ENCODE data around the gene URM1.
"Not testable (repeated sequence)": the region's sequence is repeated elsewhere in the genome, so short reads cannot be mapped to it uniquely, and the experiment has no call there.

The URM1 gene

DNA sequence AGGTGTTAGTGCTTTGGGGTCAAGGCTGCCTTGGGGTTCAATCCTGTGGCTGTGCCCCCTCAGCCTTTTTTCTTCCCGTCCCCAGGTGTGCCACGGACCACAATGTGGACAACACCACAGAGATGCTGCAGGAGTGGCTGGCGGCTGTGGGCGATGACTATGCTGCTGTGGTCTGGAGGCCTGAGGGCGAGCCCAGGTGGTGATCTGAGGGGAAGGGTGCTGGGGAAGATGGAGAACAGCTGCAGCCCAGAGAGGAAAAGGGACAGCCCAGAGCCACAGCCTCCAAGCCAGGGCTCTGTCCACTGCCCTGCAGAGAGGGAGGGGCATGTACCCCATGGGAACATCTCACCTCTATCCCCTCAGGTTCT lies 51.6 kb downstream of the URM1 start:
- no peak overlapping the region for H3K4me2 ChIP-seq (ENCODE audit: low read length)
- H4K12ac ChIP-seq (ENCODE audit: low read depth, low read length), result peak overlapping the region; percentile 51
- H3K23ac ChIP-seq (ENCODE audit: low read length), result no peak overlapping the region
- peak overlapping the region; percentile 77 for H3K18ac ChIP-seq (ENCODE audit: low read length)
- H2AFZ ChIP-seq (ENCODE audit: insufficient read depth, low read length, poor library complexity), result no peak overlapping the region
- H3K79me1 ChIP-seq (ENCODE audit: low read length), result peaks cover 18% of the 10 kb centered on the region
- no peak overlapping the region for H3K4ac ChIP-seq (ENCODE audit: low read depth, low read length)
- H3K36me3 ChIP-seq (ENCODE audit: control insufficient read depth in 1 of 2, insufficient read depth in 2 of 2, low read length in 2 of 2), result peaks cover 23 to 29% of the 10 kb centered on the region in 2 experiments
- WGBS (ENCODE audit: extremely low coverage, insufficient coverage, insufficient read length), result no CpG with 5 or more reads among the region's 5 CpGs
- H3K27ac ChIP-seq (ENCODE audit: low read depth, low read length), result no peak overlapping the region
- H3K4me3 ChIP-seq (ENCODE audit: low read depth, low read length), result no peak overlapping the region
- H2BK12ac ChIP-seq (ENCODE audit: low read length), result no peak overlapping the region
- no peak overlapping the region for H3K9ac ChIP-seq (ENCODE audit: low read length)
- H3K79me2 ChIP-seq (ENCODE audit: control insufficient read depth, insufficient read depth, low read length, poor library complexity), result peaks cover 11% of the 10 kb centered on the region
- no peaks in the 10 kb centered on the region for H3K9me3 ChIP-seq (ENCODE audit: insufficient read depth, low read depth, low read length)
- no peaks in the 10 kb centered on the region for H3K27me3 ChIP-seq (ENCODE audit: insufficient read depth, low read length)
- H3K4me1 ChIP-seq (ENCODE audit: control insufficient read depth in 1 of 2, insufficient read depth in 2 of 2, low read length in 2 of 2), result peaks cover 18 to 30% of the 10 kb centered on the region in 2 experiments
- H3K14ac ChIP-seq (ENCODE audit: low read length), result no peak overlapping the region
- H4K91ac ChIP-seq (ENCODE audit: low read depth, low read length), result no peak overlapping the region
- no peak overlapping the region for H2BK5ac ChIP-seq (ENCODE audit: low read depth, low read length, poor library complexity)
- no peak overlapping the region for H4K8ac ChIP-seq (ENCODE audit: low read depth, low read length)
- DNase-seq, result peak; percentile 84 to 87
- no peak overlapping the region for H2AK5ac ChIP-seq (ENCODE audit: low read length)
- no peak overlapping the region for H2BK120ac ChIP-seq (ENCODE audit: insufficient read depth, low read length, poor library complexity)

- H2BK12ac ChIP-seq (ENCODE audit: low read length); H2AFZ ChIP-seq (ENCODE audit: insufficient read depth, low read length, poor library complexity); H3K4me3 ChIP-seq (ENCODE audit: low read depth, low read length); H4K12ac ChIP-seq (ENCODE audit: low read depth, low read length); H3K4ac ChIP-seq (ENCODE audit: low read depth, low read length); H4K8ac ChIP-seq (ENCODE audit: low read depth, low read length); H3K18ac ChIP-seq (ENCODE audit: low read length); H3K23ac ChIP-seq (ENCODE audit: low read length); H3K14ac ChIP-seq (ENCODE audit: low read length); H2BK5ac ChIP-seq (ENCODE audit: low read depth, low read length, poor library complexity); H2BK120ac ChIP-seq (ENCODE audit: insufficient read depth, low read length, poor library complexity); H3K9me3 ChIP-seq (ENCODE audit: insufficient read depth, low read depth, low read length); H3K27ac ChIP-seq (ENCODE audit: low read depth, low read length); H3K4me2 ChIP-seq (ENCODE audit: low read length); H4K91ac ChIP-seq (ENCODE audit: low read depth, low read length); H3K27me3 ChIP-seq (ENCODE audit: insufficient read depth, low read length); H3K9ac ChIP-seq (ENCODE audit: low read length); H2AK5ac ChIP-seq (ENCODE audit: low read length): not testable (repeated sequence)
- Histone ChIP-seq H3K79me2 (ENCODE audit: control insufficient read depth, insufficient read depth, low read length, poor library complexity) (peaks cover 11% of the 10 kb centered on the region), H3K79me1 (ENCODE audit: low read length) (peaks cover 16% of the 10 kb centered on the region), H3K4me1 (ENCODE audit: control insufficient read depth in 1 of 2, insufficient read depth in 2 of 2, low read length in 2 of 2) (peaks cover 18 to 30% of the 10 kb centered on the region in 2 experiments), H3K36me3 (ENCODE audit: control insufficient read depth in 1 of 2, insufficient read depth in 2 of 2, low read length in 2 of 2) (peaks cover 29 to 33% of the 10 kb centered on the region in 2 experiments)
- no CpG with 5 or more reads among the region's 6 CpGs for WGBS (ENCODE audit: extremely low coverage, insufficient coverage, insufficient read length)
- peak; percentile 71 to 80 for DNase-seq
Observed at GRCh38 chr9:128423356-128423755, 52.2 kb downstream of the URM1 start.

DNA sequence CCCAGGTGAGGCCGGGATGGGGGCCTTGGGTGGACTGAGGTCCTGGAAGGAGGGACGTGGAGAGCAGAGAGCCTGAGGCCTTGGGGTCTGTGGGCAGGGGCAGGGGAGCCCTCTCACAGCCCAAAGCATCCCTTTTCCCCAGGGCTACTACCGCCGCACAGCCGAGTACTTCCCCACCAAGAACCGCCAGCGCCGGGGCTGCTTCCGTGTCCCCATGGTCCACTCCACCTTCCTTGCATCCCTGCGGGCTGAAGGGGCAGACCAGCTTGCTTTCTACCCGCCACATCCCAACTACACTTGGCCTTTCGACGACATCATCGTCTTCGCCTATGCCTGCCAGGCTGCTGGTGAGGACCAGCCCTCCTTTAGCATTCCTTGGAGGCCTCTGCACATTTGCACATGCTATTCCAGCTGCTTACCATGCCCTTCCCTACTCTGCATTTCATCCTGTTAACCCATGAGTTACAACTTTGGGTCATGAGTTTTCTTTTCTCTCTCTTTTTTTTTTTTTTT lies 53.1 kb downstream of the URM1 start:
- H4K91ac ChIP-seq (ENCODE audit: low read depth, low read length), result no peak overlapping the region
- peak; percentile 75 to 81 for DNase-seq
- no peak overlapping the region for H2BK5ac ChIP-seq (ENCODE audit: low read depth, low read length, poor library complexity)
- peaks cover 11% of the 10 kb centered on the region for H3K79me2 ChIP-seq (ENCODE audit: control insufficient read depth, insufficient read depth, low read length, poor library complexity)
- no peak overlapping the region for H3K4ac ChIP-seq (ENCODE audit: low read depth, low read length)
- H3K14ac ChIP-seq (ENCODE audit: low read length), result no peak overlapping the region
- H3K18ac ChIP-seq (ENCODE audit: low read length), result no peak overlapping the region
- H2BK12ac ChIP-seq (ENCODE audit: low read length), result no peak overlapping the region
- no CpG with 5 or more reads among the region's 15 CpGs for WGBS (ENCODE audit: extremely low coverage, insufficient coverage, insufficient read length)
- H2AFZ ChIP-seq (ENCODE audit: insufficient read depth, low read length, poor library complexity), result no peak overlapping the region
- no peak overlapping the region for H2AK5ac ChIP-seq (ENCODE audit: low read length)
- no peak overlapping the region for H3K23ac ChIP-seq (ENCODE audit: low read length)
- H3K36me3 ChIP-seq (ENCODE audit: control insufficient read depth in 1 of 2, insufficient read depth in 2 of 2, low read length in 2 of 2), result peaks cover 38 to 43% of the 10 kb centered on the region in 2 experiments
- H4K12ac ChIP-seq (ENCODE audit: low read depth, low read length), result no peak overlapping the region
- peaks cover 16% of the 10 kb centered on the region for H3K79me1 ChIP-seq (ENCODE audit: low read length)
- no peak overlapping the region for H3K27ac ChIP-seq (ENCODE audit: low read depth, low read length)
- H3K27me3 ChIP-seq (ENCODE audit: insufficient read depth, low read length), result no peaks in the 10 kb centered on the region
- no peaks in the 10 kb centered on the region for H3K9me3 ChIP-seq (ENCODE audit: insufficient read depth, low read depth, low read length)
- no peak overlapping the region for H2BK120ac ChIP-seq (ENCODE audit: insufficient read depth, low read length, poor library complexity)
- H4K8ac ChIP-seq (ENCODE audit: low read depth, low read length), result no peak overlapping the region
- no peak overlapping the region for H3K4me3 ChIP-seq (ENCODE audit: low read depth, low read length)
- no peak overlapping the region for H3K9ac ChIP-seq (ENCODE audit: low read length)
- H3K4me2 ChIP-seq (ENCODE audit: low read length), result no peak overlapping the region
- H3K4me1 ChIP-seq (ENCODE audit: control insufficient read depth in 1 of 2, insufficient read depth in 2 of 2, low read length in 2 of 2), result peaks cover 12 to 25% of the 10 kb centered on the region in 2 experiments

- Histone ChIP-seq H4K91ac (ENCODE audit: low read depth, low read length) (no peak overlapping the region), H3K27ac (ENCODE audit: low read depth, low read length) (no peak overlapping the region), H2AFZ (ENCODE audit: insufficient read depth, low read length, poor library complexity) (no peak overlapping the region), H3K23ac (ENCODE audit: low read length) (no peak overlapping the region), H2BK12ac (ENCODE audit: low read length) (no peak overlapping the region), H3K14ac (ENCODE audit: low read length) (no peak overlapping the region), H2BK120ac (ENCODE audit: insufficient read depth, low read length, poor library complexity) (no peak overlapping the region), H3K4ac (ENCODE audit: low read depth, low read length) (no peak overlapping the region), H3K36me3 (ENCODE audit: control insufficient read depth in 1 of 2, insufficient read depth in 2 of 2, low read length in 2 of 2) (peaks cover 50 to 53% of the 10 kb centered on the region in 2 experiments), H2AK5ac (ENCODE audit: low read length) (no peak overlapping the region), H3K27me3 (ENCODE audit: insufficient read depth, low read length) (no peaks in the 10 kb centered on the region), H3K79me1 (ENCODE audit: low read length) (no peaks in the 10 kb centered on the region), H3K9ac (ENCODE audit: low read length) (no peak overlapping the region), H3K4me1 (ENCODE audit: control insufficient read depth in 1 of 2, insufficient read depth in 2 of 2, low read length in 2 of 2) (no peaks in the 10 kb centered on the region), H3K79me2 (ENCODE audit: control insufficient read depth, insufficient read depth, low read length, poor library complexity) (no peaks in the 10 kb centered on the region), H4K12ac (ENCODE audit: low read depth, low read length) (no peak overlapping the region), H4K8ac (ENCODE audit: low read depth, low read length) (no peak overlapping the region), H3K4me2 (ENCODE audit: low read length) (no peak overlapping the region), H3K18ac (ENCODE audit: low read length) (no peak overlapping the region), H3K4me3 (ENCODE audit: low read depth, low read length) (no peak overlapping the region), H3K9me3 (ENCODE audit: insufficient read depth, low read depth, low read length) (no peaks in the 10 kb centered on the region), H2BK5ac (ENCODE audit: low read depth, low read length, poor library complexity) (no peak overlapping the region)
- no peak for DNase-seq
- no CpG with 5 or more reads among the region's 22 CpGs for WGBS (ENCODE audit: extremely low coverage, insufficient coverage, insufficient read length)
Observed at GRCh38 chr9:128428644-128429512, 57.7 kb downstream of the URM1 start.
